Uterus (tissue), 4 donors: Measurements from ENCODE around the gene IRGM. TPM values are rescaled to one million over a fixed set of nuclear protein-coding genes. Genes with fewer than 3 reads are reported as not detected.
A peak's percentile ranks its signal among the peaks of the same experiment; 100 is the strongest.
"Not testable (repeated sequence)": the region's sequence is repeated elsewhere in the genome, so short reads cannot be mapped to it uniquely, and the experiment has no call there.

Experiments
- DNase-seq, 2 donors: peaks; one replicate each; pipeline ENCODE4 v3.0.0-alpha.2; 2019 to 2020
- H3K27ac ChIP-seq, 2 donors: fragments of 200-600 bp; sonication (generic); 1 replicate in 1 of 2; 2 replicates in 1 of 2; pipeline ENCODE4 v1.5.1; 2016 to 2018
- H3K27me3 ChIP-seq, 2 donors: fragments of 200-600 bp; sonication (generic); one replicate each; pipeline ENCODE4 v1.5.1; 2018 to 2019; ENCODE audit warnings: control low read depth in 1 of 2
- H3K36me3 ChIP-seq, 2 donors: fragments of 200-600 bp; sonication (generic); one replicate each; pipeline ENCODE4 v1.5.1; 2019; ENCODE audit warnings: control low read depth in 1 of 2
- H3K4me1 ChIP-seq, 2 donors: fragments of 200-600 bp; sonication (generic); one replicate each; pipeline ENCODE4 v1.5.1; 2018 to 2019; ENCODE audit warnings: control low read depth in 1 of 2
- H3K4me3 ChIP-seq, 2 donors: fragments of 200-600 bp; sonication (generic); 1 replicate in 1 of 2; 2 replicates in 1 of 2; pipeline ENCODE4 v1.5.1; 2018 to 2019; ENCODE audit warnings: mild to moderate bottlenecking in 1 of 2
- H3K9me3 ChIP-seq, 2 donors: fragments of 200-600 bp; sonication (generic); one replicate each; pipeline ENCODE4 v1.5.1; 2019; ENCODE audit warnings: control low read depth in 1 of 2
- POLR2A ChIP-seq, 2 donors: fragments of 450-650 bp; IDR thresholded peaks; one replicate each; pipeline ENCODE4 v1.6.1; 2016; ENCODE audit warnings: antibody characterized with exemption in 2 of 2, mild to moderate bottlenecking in 1 of 2, moderate library complexity in 1 of 2
- intact Hi-C: fragments of 100-400 bp; cut with DNase I; formaldehyde crosslinking; loops from one replicate; pipeline ENCODE4 v1.15.1; 2023; ENCODE audit warnings: low total_unique reads
- total RNA-seq, 4 donors: library from RNA; depleted of rRNA in 3 of 4; stranded (reverse); fragments of >200 nt in 3 of 4; gene quantifications; one replicate each; pipeline versions ENCODE4 v1.1.0 to v1.2.4, GENCODE V29; 2014 to 2023
- TF ChIP-seq, protein P1 (sequence below), 4 experiments: fragments of 200-600 bp in 2 of 4; fragments of 450-650 bp in 2 of 4; sonication (generic) in 2 of 4; IDR thresholded peaks; one replicate each; pipeline ENCODE4 v1.5.1; 2016 to 2019; ENCODE audit warnings: antibody characterized with exemption in 4 of 4, mild to moderate bottlenecking in 2 of 4, moderate library complexity in 1 of 4
- donor health status: DM: yes; HTN: yes; CAD: no.

The IRGM gene
- total RNA-seq, 4 donors from 2014 or later, result 0.48 TPM; not detected in 3

GRCh38 chr5:150846654-150847333, 473 bp downstream of the IRGM start:
- Histone ChIP-seq H3K9me3 (no peaks in the 10 kb centered on the region), H3K36me3 (no peaks in the 10 kb centered on the region), H3K27ac (no peak overlapping the region), H3K4me3 (no peak overlapping the region), H3K27me3 (no peaks in the 10 kb centered on the region), H3K4me1 (no peaks in the 10 kb centered on the region)
- intact Hi-C loops, result no loop called here
- TF ChIP-seq POLR2A (IDR thresholded peaks at IDR 0.05), result no peak
- TF ChIP-seq, protein P1, sequence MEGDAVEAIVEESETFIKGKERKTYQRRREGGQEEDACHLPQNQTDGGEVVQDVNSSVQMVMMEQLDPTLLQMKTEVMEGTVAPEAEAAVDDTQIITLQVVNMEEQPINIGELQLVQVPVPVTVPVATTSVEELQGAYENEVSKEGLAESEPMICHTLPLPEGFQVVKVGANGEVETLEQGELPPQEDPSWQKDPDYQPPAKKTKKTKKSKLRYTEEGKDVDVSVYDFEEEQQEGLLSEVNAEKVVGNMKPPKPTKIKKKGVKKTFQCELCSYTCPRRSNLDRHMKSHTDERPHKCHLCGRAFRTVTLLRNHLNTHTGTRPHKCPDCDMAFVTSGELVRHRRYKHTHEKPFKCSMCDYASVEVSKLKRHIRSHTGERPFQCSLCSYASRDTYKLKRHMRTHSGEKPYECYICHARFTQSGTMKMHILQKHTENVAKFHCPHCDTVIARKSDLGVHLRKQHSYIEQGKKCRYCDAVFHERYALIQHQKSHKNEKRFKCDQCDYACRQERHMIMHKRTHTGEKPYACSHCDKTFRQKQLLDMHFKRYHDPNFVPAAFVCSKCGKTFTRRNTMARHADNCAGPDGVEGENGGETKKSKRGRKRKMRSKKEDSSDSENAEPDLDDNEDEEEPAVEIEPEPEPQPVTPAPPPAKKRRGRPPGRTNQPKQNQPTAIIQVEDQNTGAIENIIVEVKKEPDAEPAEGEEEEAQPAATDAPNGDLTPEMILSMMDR (IDR thresholded peaks at IDR 0.05), result peak; percentile 63 to 85 (median 72)
- DNase-seq, result peak; percentile 22 to 63

- TF ChIP-seq POLR2A (IDR thresholded peaks at IDR 0.05), result no peak
- TF ChIP-seq, protein P1 (IDR thresholded peaks at IDR 0.05), result no peak
- no peak overlapping the region for H3K27ac ChIP-seq
- H3K4me1 ChIP-seq, result no peaks in the 10 kb centered on the region
- H3K36me3 ChIP-seq, result no peaks in the 10 kb centered on the region
- no peaks in the 10 kb centered on the region for H3K27me3 ChIP-seq
- DNase-seq, result no peak
- intact Hi-C loops, result no loop called here
- no peak overlapping the region for H3K4me3 ChIP-seq
- H3K9me3 ChIP-seq, result no peaks in the 10 kb centered on the region
Measured at GRCh38 chr5:150847334-150847695, 994 bp downstream of the IRGM start.

- no peaks in the 10 kb centered on the region for H3K27me3 ChIP-seq
- no peaks in the 10 kb centered on the region for H3K9me3 ChIP-seq
- no peak overlapping the region for H3K4me3 ChIP-seq
- H3K27ac ChIP-seq, result no peak overlapping the region
- no peaks in the 10 kb centered on the region for H3K4me1 ChIP-seq
- H3K36me3 ChIP-seq, result no peaks in the 10 kb centered on the region
- no peak for TF ChIP-seq POLR2A (IDR thresholded peaks at IDR 0.05)
- TF ChIP-seq, protein P1 (IDR thresholded peaks at IDR 0.05), result no peak
- no peak for DNase-seq
- intact Hi-C loops, result no loop called here
Measured at GRCh38 chr5:150848271-150848670, 1.9 kb downstream of the IRGM start.

GRCh38 chr5:150851039-150851438, 4.7 kb downstream of the IRGM start:
- TF ChIP-seq, protein P1 (IDR thresholded peaks at IDR 0.05), result no peak
- TF ChIP-seq POLR2A (IDR thresholded peaks at IDR 0.05), result no peak
- H3K27ac ChIP-seq, result no peak overlapping the region
- H3K9me3 ChIP-seq, result no peaks in the 10 kb centered on the region
- H3K4me3 ChIP-seq, result no peak overlapping the region
- H3K27me3 ChIP-seq, result no peaks in the 10 kb centered on the region
- no peaks in the 10 kb centered on the region for H3K36me3 ChIP-seq
- no peaks in the 10 kb centered on the region for H3K4me1 ChIP-seq
- DNase-seq, result no peak
- intact Hi-C loops, result no loop called here

- Histone ChIP-seq H3K4me3 (no peak overlapping the region), H3K36me3 (no peaks in the 10 kb centered on the region), H3K9me3 (no peaks in the 10 kb centered on the region), H3K4me1 (no peaks in the 10 kb centered on the region), H3K27me3 (no peaks in the 10 kb centered on the region), H3K27ac (no peak overlapping the region)
- DNase-seq, result no peak
- intact Hi-C loops, result no loop called here
- TF ChIP-seq POLR2A (IDR thresholded peaks at IDR 0.05), result no peak
- TF ChIP-seq, protein P1 (IDR thresholded peaks at IDR 0.05), result no peak
Measured at GRCh38 chr5:150853561-150853960, 7.2 kb downstream of the IRGM start.

- H3K27me3 ChIP-seq, DNase-seq, H3K36me3 ChIP-seq, intact Hi-C loops, H3K9me3 ChIP-seq, H3K4me3 ChIP-seq, H3K4me1 ChIP-seq, H3K27ac ChIP-seq: not testable (repeated sequence)
Measured at GRCh38 chr5:150856700-150857099, 10.4 kb downstream of the IRGM start.
